ENCODE results near the gene EGLN1.
"Not testable (repeated sequence)": the region's sequence is repeated elsewhere in the genome, so short reads cannot be mapped to it uniquely, and the experiment has no call there.

EGLN1 gene

DNA sequence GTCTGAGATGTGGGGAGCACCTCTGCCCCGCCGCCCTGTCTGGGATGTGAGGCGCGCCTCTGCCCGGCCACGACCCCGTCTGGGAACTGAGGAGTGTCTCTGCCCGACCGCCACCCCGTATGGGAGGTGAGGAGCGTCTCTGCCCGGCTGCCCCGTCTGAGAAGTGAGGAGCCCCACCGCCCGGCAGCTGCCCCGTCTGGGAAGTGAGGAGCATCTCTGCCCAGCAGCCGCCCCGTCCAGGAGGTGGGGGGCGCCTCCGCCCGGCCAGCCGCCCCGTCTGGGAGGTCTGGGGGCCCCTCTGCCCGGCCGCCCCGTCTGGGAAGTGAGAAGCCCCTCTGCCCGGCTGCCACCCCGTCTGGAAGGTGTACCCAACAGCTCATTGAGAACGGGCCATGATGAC is 32.0 kb upstream of the EGLN1 start:
- H3K4me2 ChIP-seq (ENCODE audit: low read length); H3K4me3 ChIP-seq (ENCODE audit: low read depth, low read length); H4K12ac ChIP-seq (ENCODE audit: low read depth, low read length); H3K36me3 ChIP-seq (ENCODE audit: control insufficient read depth in 1 of 2, insufficient read depth in 2 of 2, low read length in 2 of 2); H3K27ac ChIP-seq (ENCODE audit: low read depth, low read length); H4K8ac ChIP-seq (ENCODE audit: low read depth, low read length); H3K9ac ChIP-seq (ENCODE audit: low read length); H3K27me3 ChIP-seq (ENCODE audit: insufficient read depth, low read length); H3K79me2 ChIP-seq (ENCODE audit: control insufficient read depth, insufficient read depth, low read length, poor library complexity); H2BK12ac ChIP-seq (ENCODE audit: low read length); H3K79me1 ChIP-seq (ENCODE audit: low read length); H3K23ac ChIP-seq (ENCODE audit: low read length); H3K4me1 ChIP-seq (ENCODE audit: control insufficient read depth in 1 of 2, insufficient read depth in 2 of 2, low read length in 2 of 2); H2BK120ac ChIP-seq (ENCODE audit: insufficient read depth, low read length, poor library complexity); DNase-seq; H3K14ac ChIP-seq (ENCODE audit: low read length); H2AFZ ChIP-seq (ENCODE audit: insufficient read depth, low read length, poor library complexity); H3K9me3 ChIP-seq (ENCODE audit: insufficient read depth, low read depth, low read length); H4K91ac ChIP-seq (ENCODE audit: low read depth, low read length); H2BK5ac ChIP-seq (ENCODE audit: low read depth, low read length, poor library complexity); H3K18ac ChIP-seq (ENCODE audit: low read length); H2AK5ac ChIP-seq (ENCODE audit: low read length); H3K4ac ChIP-seq (ENCODE audit: low read depth, low read length): not testable (repeated sequence)
- no CpG with 5 or more reads among the region's 29 CpGs for WGBS (ENCODE audit: extremely low coverage, insufficient coverage, insufficient read length)

DNA sequence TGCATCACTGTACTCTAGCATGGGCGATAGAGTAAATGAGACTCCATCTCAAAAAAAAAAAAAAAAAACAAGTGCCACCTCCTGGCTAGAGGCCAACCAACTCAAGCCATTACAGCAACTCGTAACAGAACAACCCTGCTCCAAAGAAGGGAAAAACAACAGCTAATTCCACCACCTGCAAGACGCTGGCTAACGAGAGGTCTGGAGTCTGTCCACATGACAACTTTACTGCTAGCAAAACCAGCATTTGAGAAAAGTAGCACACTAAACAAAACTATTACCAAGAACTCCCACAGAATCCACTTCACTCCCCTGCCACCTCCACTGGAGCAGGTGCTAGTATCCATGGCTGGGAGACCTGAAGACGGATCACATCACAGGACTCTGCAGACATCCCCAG is 24.1 kb upstream of the EGLN1 start:
- Histone ChIP-seq H3K4me2 (ENCODE audit: low read length) (no peak overlapping the region), H3K23ac (ENCODE audit: low read length) (no peak overlapping the region), H2BK12ac (ENCODE audit: low read length) (no peak overlapping the region), H2AK5ac (ENCODE audit: low read length) (no peak overlapping the region), H3K18ac (ENCODE audit: low read length) (no peak overlapping the region), H4K91ac (ENCODE audit: low read depth, low read length) (no peak overlapping the region), H3K14ac (ENCODE audit: low read length) (no peak overlapping the region), H3K9me3 (ENCODE audit: insufficient read depth, low read depth, low read length) (peaks cover 4% of the 10 kb centered on the region), H2BK5ac (ENCODE audit: low read depth, low read length, poor library complexity) (no peak overlapping the region), H3K36me3 (ENCODE audit: control insufficient read depth in 1 of 2, insufficient read depth in 2 of 2, low read length in 2 of 2) (no peaks in the 10 kb centered on the region), H3K79me1 (ENCODE audit: low read length) (peaks cover 1% of the 10 kb centered on the region), H3K79me2 (ENCODE audit: control insufficient read depth, insufficient read depth, low read length, poor library complexity) (no peaks in the 10 kb centered on the region), H3K4ac (ENCODE audit: low read depth, low read length) (no peak overlapping the region), H3K4me3 (ENCODE audit: low read depth, low read length) (no peak overlapping the region), H4K8ac (ENCODE audit: low read depth, low read length) (no peak overlapping the region), H2BK120ac (ENCODE audit: insufficient read depth, low read length, poor library complexity) (no peak overlapping the region), H3K27me3 (ENCODE audit: insufficient read depth, low read length) (no peaks in the 10 kb centered on the region), H3K9ac (ENCODE audit: low read length) (no peak overlapping the region), H4K12ac (ENCODE audit: low read depth, low read length) (no peak overlapping the region), H3K27ac (ENCODE audit: low read depth, low read length) (no peak overlapping the region), H2AFZ (ENCODE audit: insufficient read depth, low read length, poor library complexity) (no peak overlapping the region), H3K4me1 (ENCODE audit: control insufficient read depth in 1 of 2, insufficient read depth in 2 of 2, low read length in 2 of 2) (peaks cover 0 to 4% of the 10 kb centered on the region in 2 experiments)
- WGBS (ENCODE audit: extremely low coverage, insufficient coverage, insufficient read length): no CpG with 5 or more reads among the region's 5 CpGs
- no peak for DNase-seq

DNA sequence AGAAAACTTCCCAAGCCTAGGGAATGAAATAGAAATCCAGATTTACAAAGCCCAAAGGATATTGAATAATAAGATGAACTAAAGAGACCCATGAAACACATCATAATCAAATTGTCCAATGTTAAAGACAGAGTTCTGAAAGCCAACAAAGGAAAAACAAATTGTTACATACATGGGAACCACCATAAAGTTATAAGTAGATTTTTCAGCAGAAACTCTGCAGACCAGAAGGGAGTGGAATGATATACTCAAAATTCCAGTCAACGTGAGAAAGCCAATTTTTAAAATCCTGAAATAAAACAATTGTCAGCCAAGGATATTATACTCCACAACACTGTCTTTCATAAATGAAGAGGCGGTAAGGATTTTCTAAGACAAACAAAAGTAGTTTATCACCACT is 22.0 kb upstream of the EGLN1 start:
- H3K27me3 ChIP-seq (ENCODE audit: insufficient read depth, low read length): no peaks in the 10 kb centered on the region
- no peak for DNase-seq
- H4K12ac ChIP-seq (ENCODE audit: low read depth, low read length): no peak overlapping the region
- H3K18ac ChIP-seq (ENCODE audit: low read length): no peak overlapping the region
- H3K4ac ChIP-seq (ENCODE audit: low read depth, low read length): no peak overlapping the region
- peaks cover 0 to 4% of the 10 kb centered on the region in 2 experiments for H3K4me1 ChIP-seq (ENCODE audit: control insufficient read depth in 1 of 2, insufficient read depth in 2 of 2, low read length in 2 of 2)
- no peak overlapping the region for H3K4me2 ChIP-seq (ENCODE audit: low read length)
- H3K36me3 ChIP-seq (ENCODE audit: control insufficient read depth in 1 of 2, insufficient read depth in 2 of 2, low read length in 2 of 2): no peaks in the 10 kb centered on the region
- H3K4me3 ChIP-seq (ENCODE audit: low read depth, low read length): no peak overlapping the region
- H4K91ac ChIP-seq (ENCODE audit: low read depth, low read length): no peak overlapping the region
- no CpG with 5 or more reads among the region's 2 CpGs for WGBS (ENCODE audit: extremely low coverage, insufficient coverage, insufficient read length)
- H2BK120ac ChIP-seq (ENCODE audit: insufficient read depth, low read length, poor library complexity): no peak overlapping the region
- no peak overlapping the region for H2AK5ac ChIP-seq (ENCODE audit: low read length)
- H2AFZ ChIP-seq (ENCODE audit: insufficient read depth, low read length, poor library complexity): no peak overlapping the region
- H3K79me2 ChIP-seq (ENCODE audit: control insufficient read depth, insufficient read depth, low read length, poor library complexity): no peaks in the 10 kb centered on the region
- no peak overlapping the region for H2BK12ac ChIP-seq (ENCODE audit: low read length)
- peaks cover 4% of the 10 kb centered on the region for H3K9me3 ChIP-seq (ENCODE audit: insufficient read depth, low read depth, low read length)
- no peak overlapping the region for H3K27ac ChIP-seq (ENCODE audit: low read depth, low read length)
- H3K79me1 ChIP-seq (ENCODE audit: low read length): peaks cover 1% of the 10 kb centered on the region
- H3K23ac ChIP-seq (ENCODE audit: low read length): no peak overlapping the region
- H3K14ac ChIP-seq (ENCODE audit: low read length): no peak overlapping the region
- no peak overlapping the region for H3K9ac ChIP-seq (ENCODE audit: low read length)
- no peak overlapping the region for H2BK5ac ChIP-seq (ENCODE audit: low read depth, low read length, poor library complexity)
- no peak overlapping the region for H4K8ac ChIP-seq (ENCODE audit: low read depth, low read length)

DNA sequence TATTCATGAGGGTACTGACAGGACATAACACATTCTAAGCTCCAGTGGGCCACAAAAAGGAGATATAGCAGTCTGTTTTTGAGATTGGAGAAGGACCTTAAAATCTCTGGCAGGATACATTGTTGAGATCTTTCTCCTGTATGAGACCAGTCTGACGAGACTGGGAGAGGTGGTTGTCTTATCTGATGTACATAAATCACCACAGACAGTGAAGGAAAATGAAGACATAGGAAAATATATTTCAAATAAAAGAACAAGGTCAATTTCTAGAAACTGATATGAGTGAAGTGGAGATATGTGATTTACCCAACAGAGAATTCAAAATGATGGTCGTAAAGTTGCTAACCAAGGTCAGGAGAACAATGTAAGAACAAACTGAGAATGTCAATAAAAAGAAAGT is 21.3 kb upstream of the EGLN1 start:
- Histone ChIP-seq H3K79me2 (ENCODE audit: control insufficient read depth, insufficient read depth, low read length, poor library complexity) (no peaks in the 10 kb centered on the region), H4K8ac (ENCODE audit: low read depth, low read length) (no peak overlapping the region), H2AK5ac (ENCODE audit: low read length) (no peak overlapping the region), H2BK12ac (ENCODE audit: low read length) (no peak overlapping the region), H3K4me3 (ENCODE audit: low read depth, low read length) (no peak overlapping the region), H3K4me1 (ENCODE audit: control insufficient read depth in 1 of 2, insufficient read depth in 2 of 2, low read length in 2 of 2) (peaks cover 0 to 4% of the 10 kb centered on the region in 2 experiments), H3K27ac (ENCODE audit: low read depth, low read length) (no peak overlapping the region), H3K4ac (ENCODE audit: low read depth, low read length) (no peak overlapping the region), H3K9ac (ENCODE audit: low read length) (no peak overlapping the region), H3K9me3 (ENCODE audit: insufficient read depth, low read depth, low read length) (peaks cover 4% of the 10 kb centered on the region), H3K23ac (ENCODE audit: low read length) (no peak overlapping the region), H2BK120ac (ENCODE audit: insufficient read depth, low read length, poor library complexity) (no peak overlapping the region), H3K27me3 (ENCODE audit: insufficient read depth, low read length) (no peaks in the 10 kb centered on the region), H2BK5ac (ENCODE audit: low read depth, low read length, poor library complexity) (no peak overlapping the region), H3K14ac (ENCODE audit: low read length) (no peak overlapping the region), H4K91ac (ENCODE audit: low read depth, low read length) (no peak overlapping the region), H3K79me1 (ENCODE audit: low read length) (peaks cover 1% of the 10 kb centered on the region), H2AFZ (ENCODE audit: insufficient read depth, low read length, poor library complexity) (no peak overlapping the region), H3K36me3 (ENCODE audit: control insufficient read depth in 1 of 2, insufficient read depth in 2 of 2, low read length in 2 of 2) (no peaks in the 10 kb centered on the region), H4K12ac (ENCODE audit: low read depth, low read length) (no peak overlapping the region), H3K18ac (ENCODE audit: low read length) (no peak overlapping the region), H3K4me2 (ENCODE audit: low read length) (no peak overlapping the region)
- no peak for DNase-seq
- WGBS (ENCODE audit: extremely low coverage, insufficient coverage, insufficient read length): no CpG with 5 or more reads among the region's 2 CpGs
